Measurements from ENCODE around the gene GAGE10.
"Not testable (repeated sequence)": the region's sequence is repeated elsewhere in the genome, so short reads cannot be mapped to it uniquely, and the experiment has no call there.

The GAGE10 gene

DNA sequence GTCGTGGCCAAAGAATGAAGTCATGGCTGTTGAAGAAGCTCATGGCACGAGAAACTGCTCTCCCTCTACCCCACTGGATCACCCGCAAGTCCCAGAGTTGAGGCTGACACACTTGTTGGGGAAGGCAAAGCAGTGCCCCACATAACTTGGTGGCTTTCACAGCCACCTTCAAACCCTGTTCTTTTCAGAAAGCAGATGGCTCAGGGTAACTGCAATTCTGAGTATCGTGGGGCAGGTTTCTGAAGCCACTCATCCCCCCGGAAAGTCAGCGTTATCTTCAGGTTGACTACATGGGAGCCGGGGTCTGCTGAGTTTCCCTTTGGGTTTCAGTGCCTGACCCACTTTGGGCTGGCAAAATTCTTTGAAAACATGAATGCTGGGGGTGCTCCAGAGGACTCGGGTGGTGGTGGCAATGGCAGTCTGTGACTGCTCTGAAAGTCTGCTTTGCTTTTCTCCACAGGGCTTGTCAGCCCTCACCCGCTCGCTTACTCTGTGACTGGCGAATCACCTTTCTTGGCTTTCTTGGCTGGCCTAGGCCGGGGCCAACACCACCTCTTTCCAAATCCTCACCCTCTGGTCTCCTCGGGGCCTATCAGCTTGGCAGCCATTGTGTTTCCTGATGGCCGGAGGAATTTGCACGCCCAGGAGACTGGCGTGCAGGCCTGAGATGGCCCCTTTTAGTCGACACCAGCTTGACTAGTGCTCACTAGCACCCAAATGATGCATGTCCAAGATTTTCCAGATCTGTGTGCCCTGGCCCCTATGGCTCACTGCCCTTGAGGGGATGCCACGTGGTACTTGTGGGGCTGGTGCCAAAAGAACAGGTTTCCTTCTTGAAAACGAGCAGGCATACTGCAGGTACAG lies 26.5 kb upstream of the GAGE10 start:
- DNase-seq, result no peak

DNA sequence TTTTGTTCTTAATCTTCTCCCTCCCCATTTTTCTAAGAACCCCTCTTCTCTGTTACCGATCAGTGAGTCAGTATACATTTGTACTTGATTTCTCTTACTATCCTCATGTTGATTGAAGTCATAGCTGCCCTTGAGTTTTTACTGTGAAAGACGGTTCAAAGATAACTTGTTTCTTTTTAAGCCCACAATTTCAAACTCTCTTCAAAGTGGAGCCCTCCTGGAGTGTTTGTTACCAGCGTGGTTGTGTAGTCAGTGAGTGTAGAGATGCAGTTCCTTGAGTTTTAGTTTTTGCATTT lies 26.0 kb upstream of the GAGE10 start:
- DNase-seq, result no peak

DNA sequence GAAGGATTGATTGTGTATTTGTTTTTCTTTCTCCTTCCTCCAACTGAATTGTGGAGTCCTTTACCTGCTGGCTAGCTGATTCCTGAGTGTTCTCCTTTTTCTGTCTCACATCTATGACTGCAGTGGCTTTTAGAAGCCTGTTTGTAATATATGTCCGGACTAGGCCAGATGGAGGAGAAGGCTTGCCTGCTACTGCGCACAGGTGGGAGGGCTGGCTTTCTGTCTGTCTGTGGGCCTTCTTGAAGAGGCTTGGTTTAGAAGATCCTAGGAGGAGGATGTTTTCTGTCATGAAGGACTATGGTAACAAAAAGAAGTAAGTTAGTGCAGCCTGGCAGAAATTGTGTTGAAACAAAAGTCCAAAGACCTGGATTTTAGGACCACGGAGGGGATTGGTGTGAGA lies 25.4 kb upstream of the GAGE10 start:
- DNase-seq, result no peak

DNA sequence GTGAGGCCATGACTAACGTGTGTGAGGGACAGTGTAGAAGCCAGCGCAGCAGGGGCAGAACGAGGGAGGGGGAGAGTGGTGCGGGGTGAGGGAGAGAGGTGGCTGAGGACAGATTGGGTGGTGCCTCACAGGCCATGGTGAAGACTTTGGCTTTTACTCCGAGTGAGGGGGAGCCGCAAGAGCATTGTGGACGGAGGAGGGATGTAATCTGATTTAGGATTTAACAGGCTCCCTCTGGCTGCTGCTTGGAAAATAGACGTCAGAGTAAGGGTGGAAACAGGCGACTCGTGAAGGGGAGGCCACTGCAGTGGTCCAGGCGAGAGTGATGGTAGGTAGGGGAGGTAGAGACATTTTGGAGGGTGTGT lies 20.8 kb upstream of the GAGE10 start:
- DNase-seq, result no peak

DNA sequence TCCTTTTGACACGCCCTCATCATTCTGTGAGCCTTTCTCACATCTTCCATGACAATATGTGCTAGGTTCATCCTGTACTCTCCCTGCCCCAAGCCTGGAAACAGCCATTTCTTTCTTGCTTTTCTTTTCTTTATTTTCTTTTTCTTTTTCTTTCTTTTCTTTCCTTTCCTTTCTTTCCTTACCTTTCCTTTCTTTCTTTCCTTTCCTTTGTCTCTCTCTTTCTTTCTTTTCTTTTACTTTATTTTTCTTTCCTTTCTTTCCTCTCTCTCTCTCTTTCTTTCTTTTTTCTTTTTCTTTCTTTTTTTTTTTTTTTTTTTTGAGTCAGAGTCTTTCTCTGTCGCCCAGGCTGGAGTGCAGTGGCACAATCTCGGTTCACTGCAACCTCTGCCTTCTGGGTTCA lies 19.2 kb upstream of the GAGE10 start:
- no peak for DNase-seq

DNA sequence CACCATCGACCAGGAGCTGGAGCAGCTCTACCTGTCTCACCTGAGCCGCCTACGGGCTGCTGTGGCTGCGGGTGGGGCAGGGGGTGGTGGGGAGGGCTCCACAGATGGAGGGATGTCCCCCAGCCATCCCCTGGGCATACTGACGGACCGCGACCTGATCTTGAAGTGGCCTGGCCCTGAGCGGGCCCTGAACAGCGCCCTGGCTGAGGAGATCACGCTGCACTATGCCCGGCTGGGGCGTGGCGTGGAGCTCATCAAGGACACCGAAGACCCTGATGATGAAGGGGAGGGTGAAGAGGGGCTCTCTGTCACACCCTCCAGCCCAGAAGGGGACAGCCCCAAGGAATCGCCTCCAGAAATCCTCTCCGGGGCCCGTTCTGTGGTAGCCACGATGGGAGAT lies 17.3 kb upstream of the GAGE10 start:
- no peak for DNase-seq

DNA sequence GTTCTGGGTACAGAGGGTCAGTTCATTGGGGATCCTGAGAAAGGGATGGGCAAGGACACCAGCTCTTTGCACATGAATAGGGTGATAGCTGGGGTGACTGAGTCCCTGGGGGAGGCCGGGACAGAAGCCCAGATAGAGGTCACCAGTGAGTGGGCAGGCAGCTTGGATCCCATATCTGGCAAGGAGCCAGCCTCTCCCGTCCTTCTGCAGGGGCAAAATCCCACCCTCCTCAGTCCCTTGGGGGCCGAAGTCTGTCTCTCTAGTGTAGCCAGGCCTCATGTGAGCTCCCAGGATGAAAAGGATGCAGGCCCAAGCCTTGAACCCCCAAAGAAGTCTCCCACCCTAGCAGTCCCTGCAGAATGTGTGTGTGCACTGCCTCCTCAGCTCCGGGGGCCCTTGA lies 16.9 kb upstream of the GAGE10 start:
- no peak for DNase-seq

DNA sequence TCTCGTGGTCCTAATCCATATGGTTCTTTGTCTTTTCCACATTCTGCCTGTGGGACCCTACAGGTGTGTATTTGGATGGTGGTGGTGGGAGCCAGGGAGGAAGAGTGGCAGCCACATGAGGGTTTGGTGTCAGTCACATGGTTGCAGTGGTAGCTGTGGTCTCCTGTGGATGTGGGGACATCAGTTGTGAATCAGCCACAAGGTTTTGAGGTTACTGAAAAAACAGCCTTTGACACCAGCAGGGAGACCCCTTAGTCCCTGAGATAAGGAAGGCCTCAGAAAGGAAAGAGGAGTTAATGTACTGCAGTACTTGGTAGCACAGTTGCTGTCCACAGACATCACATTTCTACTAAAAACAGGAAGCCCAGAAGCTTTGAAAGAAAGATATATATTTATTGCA lies 15.8 kb upstream of the GAGE10 start:
- DNase-seq, result no peak

DNA sequence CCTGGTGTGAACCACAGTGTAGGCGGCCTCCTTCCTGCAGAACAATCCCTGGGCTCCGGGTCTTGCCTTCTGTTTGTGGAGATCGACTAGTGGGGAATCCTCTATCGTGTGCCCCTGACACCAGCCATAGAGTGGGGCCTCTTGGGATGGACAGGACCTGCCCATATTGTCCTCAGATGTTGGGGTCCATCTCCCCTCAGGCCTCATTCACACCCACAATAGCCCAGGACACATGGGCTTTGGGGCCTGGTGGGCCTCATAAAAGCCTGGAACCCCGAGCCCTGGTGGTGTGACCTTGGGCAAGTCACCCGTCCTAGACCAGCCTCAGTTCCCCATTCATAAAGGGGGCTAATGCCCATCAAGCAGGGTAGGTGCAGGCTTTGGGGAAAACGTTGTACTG lies 13.2 kb upstream of the GAGE10 start:
- DNase-seq, result no peak

DNA sequence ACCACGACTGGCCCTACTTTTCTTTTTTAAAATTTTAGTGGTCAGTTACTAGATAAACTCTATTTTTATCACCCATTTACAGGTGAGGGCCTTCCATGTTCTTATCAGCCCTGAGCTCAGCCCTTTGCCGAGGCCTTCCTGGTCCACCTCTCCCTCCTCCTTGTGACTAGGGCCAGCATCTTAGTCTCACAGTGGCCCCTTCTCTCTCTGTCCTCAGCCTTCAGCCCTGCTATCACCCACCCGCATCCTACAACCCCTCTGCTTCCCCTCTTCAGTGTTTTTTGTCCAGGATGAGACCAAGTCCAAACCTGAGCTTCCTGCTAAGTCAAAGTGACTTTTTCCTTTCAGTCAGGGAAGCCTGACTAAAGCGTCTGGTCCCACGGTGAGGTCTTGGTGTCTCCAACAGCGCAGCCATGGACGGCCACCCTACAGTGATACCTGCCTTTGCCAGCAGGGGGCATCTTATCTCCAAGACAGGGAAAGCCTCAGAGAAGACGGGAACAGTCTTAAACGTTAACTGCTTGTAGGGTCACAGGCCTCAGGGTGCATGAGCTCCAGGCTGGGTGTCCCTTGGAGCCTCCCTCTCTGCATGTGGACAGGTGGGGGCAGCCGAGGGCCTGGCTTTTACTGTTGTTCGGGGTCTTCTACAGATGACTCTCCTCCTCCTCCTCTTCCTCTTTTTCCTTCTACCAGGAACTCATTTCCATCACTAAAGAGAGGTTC lies 11.7 kb upstream of the GAGE10 start:
- DNase-seq, result no peak

DNA sequence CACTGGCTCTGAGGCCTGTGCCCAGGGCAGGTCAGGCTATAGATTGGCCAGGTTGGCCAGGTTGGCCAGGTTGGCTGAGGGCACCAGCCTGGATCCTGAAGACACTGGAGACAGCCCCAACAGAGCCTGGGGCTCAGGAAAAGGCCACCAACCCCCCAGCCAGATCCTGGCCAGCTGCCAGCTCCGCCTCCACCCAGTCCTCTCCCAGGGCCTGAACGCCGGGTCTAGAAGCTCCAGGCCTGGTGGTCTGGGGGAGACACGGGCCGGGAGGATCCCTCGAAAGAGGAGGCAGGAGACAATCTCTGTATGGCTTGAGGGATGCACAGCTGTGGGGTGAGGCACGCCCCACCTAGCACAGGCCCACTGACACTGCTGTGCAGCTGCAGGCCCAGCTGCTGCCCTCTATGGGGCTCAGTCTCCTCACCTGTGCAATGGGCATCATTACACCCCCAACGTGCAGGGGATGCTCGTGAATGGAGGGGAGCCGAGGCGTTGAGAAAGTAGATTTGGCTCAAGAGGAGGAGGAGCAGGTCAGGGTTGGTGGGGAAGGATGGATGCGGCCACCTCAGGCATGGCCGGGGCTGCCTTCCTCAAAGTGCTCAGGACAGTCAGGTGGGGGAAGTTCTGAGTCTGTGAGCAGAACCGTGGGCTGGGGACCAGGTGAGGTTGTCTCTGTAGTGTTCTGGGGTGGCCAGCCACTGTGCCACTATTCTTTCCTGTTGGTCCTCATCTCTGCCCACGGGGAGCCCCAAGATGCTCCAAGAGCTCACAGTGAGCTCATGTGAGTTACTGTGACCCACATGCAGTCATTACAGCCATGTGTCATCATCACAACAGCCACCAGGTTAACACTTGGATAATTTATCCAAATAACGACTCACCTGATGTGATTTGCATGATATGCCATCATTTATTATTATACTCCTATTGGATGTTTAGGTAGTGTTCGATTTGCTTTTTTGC lies 10.8 kb upstream of the GAGE10 start:
- DNase-seq, result no peak

DNA sequence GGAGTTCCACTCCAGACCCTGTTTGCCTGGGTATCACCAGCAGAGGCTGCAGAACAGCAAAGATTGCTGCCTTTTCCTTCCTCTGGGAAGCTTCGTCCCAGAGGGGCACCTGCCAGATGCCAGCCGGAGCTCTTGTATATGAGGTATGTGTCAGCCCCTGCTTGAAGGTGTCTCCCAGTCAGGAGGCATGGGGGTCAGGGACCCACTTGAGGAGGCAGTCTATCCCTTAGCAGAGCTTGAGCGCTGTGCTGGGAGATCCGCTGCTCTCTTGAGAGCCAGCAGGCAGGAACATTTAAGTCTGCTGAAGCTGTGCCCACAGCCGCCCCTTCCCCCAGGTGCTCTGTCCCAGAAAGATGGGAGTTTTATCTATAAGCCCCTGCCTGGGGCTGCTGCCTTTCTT lies 4.2 kb upstream of the GAGE10 start:
- DNase-seq, result not testable (repeated sequence)

DNA sequence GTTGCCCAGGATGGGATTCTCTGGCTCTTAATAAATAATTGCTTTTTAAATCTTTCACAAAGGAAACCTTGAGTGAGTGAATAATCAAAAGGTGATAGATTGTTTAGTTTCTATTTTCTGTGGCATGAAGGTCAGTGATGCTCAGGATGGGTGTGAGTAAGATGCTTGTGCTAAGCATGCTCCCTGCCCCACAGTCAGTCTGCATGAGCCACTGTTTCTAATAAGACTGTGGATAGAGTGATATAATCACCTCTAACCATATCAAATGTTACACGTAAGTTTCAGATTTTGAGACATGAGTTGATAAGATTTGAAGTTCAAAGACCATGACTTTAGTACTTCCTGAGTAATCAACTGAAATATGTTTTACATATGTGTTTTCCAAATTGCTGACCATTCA lies 2.7 kb upstream of the GAGE10 start:
- no peak for DNase-seq

DNA sequence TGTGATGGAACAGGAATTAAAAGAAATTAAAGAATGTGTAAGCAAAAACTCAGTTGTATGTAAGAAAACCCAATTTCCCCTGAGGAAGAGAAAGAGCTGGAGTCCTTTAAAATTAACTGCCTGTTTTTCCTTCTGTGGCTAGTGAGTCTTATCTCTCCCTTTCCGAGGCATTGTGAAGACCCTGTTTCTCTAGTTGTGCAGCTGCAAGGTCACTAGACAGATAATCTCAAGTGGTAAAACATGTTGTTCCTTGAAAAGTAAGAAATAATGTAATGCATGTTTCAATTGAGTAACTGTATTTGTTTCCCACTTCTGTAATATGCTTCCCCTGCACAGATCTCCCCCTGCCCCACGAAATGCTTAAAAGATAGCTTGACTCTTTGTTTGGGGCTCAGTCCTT lies 4.3 kb downstream of the GAGE10 start:
- DNase-seq, result not testable (repeated sequence)

DNA sequence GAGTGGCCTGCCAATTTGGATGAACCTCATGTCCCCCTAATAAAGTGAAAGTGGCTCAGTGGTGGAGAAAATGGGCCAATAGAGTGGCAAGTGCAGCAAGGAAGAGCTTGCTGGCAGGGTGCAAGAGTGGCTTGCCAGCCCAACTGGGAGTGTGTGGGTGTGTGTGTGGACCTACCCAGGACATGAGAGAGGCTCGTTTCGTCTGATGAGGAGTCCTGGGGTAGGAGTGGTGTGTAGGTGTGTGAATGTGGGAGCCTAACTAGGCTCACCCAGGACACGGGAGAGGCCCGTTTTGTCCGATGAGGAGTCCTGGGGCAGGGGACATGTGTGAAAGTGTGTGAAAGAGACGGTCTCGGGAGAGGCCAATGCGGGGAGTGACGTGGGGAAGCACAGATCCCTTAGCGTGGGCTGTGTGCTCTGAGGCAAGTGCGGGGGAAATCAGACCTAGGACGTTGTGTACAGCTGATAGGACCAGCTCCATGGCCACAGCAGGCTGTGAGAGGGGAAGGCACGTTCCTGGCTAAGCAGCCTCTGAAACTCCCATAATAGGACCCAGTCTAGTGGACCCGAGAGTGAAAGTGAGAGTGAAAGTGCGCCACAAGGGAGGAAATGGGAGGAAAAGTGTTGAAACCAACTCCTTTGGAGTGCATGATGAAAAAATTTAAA lies 5.3 kb downstream of the GAGE10 start:
- DNase-seq, result no peak

DNA sequence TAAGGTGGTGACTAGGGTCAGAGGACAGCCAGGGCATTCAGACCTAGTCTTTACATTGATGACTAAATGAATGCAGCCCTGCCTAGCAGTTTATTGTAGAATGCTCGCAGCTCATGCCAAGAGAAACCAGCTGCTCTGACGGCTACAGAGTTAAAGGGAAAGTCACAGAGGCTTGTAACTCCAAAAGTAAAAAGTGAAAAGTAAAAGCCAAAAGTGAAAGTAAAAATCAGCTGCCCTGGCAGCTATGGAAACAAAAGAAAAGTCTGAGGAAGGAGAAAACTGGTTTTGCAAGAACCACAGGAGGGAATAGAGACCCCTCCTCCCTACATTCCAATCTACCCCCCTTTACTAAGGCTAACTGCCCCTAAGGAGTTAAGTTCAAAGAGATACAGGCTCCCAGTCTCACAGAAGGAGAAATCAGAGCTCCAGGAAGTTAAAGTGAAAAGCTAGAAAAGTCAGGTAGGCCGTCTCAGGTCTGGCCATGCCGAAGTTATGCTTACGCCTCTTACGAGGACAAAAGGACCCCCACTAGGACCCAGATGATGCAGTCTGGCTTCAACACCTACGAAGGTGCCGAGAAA lies 6.0 kb downstream of the GAGE10 start:
- DNase-seq, result no peak

DNA sequence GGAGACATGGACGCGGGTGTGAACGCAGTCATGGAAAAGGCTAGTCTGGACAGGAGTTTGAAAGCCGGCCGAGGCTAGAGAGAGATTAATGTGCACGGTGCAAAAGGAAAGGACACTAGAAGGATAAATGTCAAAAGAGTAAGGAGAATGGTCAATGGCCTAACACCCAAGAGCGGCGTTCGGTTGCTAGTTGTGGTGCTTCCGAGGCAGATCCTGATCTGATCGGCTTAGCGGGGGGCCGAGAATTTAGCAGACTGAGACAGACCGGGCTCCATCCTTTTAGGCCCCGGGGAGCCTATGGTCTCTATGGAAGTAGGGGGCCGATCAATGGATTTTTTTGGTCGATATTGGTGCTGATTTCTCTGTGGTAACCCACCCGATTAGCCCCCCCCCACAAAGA lies 6.9 kb downstream of the GAGE10 start:
- DNase-seq, result no peak

DNA sequence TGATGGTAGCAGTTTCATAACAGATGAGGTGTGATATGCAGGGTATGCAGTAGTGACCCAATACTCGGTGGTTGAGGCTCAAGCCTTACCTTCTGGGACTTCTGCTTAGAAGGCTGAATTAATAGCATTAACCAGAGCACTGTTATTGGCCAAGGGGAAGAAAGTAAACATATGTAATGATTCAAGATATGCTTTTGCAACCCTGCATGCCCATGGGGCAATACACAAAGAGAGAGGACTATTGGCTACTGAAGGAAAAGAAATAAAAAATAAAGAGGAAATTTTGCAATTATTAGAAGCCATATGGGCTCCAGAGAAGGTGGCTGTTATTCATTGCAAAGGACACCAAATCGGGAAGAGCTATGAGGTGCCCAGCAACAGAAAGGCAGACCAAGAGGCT lies 8.7 kb downstream of the GAGE10 start:
- DNase-seq, result no peak

DNA sequence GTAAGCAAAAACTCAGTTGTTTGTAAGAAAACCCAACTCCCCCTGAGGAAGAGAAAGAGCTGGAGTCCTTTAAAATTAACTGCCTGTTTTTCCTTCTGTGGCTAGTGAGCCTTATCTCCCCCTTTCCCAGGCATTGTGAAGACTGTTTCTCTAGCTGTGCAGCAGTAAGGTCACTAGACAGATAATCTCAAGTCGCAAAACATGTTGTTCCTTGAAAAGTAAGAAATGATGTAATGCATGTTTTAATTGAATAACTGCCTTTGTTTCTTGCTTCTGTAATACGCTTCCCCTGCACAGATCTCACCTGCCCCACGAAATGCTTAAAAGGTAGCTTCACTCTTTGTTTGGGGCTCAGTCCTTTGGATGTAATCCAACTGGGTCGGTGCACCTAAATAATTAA lies 12.6 kb downstream of the GAGE10 start:
- DNase-seq, result no peak

DNA sequence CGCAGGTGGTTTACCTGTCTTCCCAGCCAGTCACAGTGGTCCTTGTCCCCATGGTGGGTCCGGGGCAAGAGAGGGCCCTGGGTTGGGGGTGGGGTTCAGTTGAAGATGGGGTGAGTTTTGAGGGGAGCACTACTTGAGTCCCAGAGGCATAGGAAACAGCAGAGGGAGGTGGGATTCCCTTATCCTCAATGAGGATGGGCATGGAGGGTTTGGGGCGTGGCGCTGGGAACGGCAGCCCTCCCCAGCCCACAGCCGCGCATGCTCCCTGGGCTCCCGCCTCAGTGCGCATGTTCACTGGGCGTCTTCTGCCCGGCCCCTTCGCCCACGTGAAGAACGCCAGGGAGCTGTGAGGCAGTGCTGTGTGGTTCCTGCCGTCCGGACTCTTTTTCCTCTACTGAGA lies 18.3 kb downstream of the GAGE10 start, which contains the start of gene GAGE12J:
TSS of gene GAGE12J (plus strand) at position 301 of the 400 bp plus-strand sequence. CDS start 1,157 bp downstream, outside the sequence.
- not testable (repeated sequence) for DNase-seq

DNA sequence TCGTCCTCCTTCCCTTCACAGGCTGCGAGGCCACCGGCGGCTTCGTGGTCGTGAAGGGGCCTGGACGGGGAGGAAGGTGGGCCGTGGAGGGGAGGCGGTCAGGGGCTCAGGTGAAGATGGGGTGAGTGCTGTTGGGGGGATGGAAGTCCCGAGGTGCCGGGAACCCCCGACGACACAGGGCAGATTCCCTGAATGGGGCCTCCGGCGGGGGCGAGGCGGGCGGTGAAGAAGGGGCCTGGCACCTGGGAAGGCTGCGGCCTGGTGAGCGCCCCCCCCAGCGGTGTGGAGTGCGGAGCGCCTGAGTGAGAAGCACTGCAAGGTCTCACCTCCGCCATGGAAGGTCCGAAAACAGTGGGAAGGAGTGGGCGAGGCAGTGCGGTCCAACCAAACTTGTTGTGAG lies 18.8 kb downstream of the GAGE10 start:
- not testable (repeated sequence) for DNase-seq

DNA sequence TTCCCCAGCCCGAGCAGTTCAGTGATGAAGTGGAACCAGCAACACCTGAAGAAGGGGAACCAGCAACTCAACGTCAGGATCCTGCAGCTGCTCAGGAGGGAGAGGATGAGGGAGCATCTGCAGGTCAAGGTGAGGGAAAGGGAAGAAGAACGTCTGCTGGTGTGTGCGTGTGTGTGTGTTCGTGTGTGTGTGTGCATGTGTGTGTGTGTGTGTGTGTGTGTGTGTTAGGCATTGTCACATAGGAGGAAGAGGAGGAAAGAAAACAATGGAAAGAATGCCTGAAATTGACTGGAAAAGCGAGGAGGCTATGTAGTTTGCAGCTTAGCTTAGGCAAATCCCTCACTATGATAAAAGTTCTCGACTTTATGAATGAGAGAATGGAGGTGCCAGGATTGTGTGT lies 20.3 kb downstream of the GAGE10 start:
- not testable (repeated sequence) for DNase-seq
